Activated CD8-positive, alpha-beta memory T cell treated with anti-CD3 and anti-CD28 coated beads for 48 hours (primary cell): Measurements from ENCODE around the gene SLC22A12.

Source experiments
- DNase-seq, 3 experiments: peaks; one replicate each; pipeline ENCODE4 v3.0.0-alpha.2; 2020; ENCODE audit warnings: low read depth in 2 of 3, low spot score in 2 of 3

SLC22A12 gene

GRCh38 chr11:64603411-64604110, 12.5 kb downstream of the SLC22A12 start:
- DNase-seq = no peak

DNA sequence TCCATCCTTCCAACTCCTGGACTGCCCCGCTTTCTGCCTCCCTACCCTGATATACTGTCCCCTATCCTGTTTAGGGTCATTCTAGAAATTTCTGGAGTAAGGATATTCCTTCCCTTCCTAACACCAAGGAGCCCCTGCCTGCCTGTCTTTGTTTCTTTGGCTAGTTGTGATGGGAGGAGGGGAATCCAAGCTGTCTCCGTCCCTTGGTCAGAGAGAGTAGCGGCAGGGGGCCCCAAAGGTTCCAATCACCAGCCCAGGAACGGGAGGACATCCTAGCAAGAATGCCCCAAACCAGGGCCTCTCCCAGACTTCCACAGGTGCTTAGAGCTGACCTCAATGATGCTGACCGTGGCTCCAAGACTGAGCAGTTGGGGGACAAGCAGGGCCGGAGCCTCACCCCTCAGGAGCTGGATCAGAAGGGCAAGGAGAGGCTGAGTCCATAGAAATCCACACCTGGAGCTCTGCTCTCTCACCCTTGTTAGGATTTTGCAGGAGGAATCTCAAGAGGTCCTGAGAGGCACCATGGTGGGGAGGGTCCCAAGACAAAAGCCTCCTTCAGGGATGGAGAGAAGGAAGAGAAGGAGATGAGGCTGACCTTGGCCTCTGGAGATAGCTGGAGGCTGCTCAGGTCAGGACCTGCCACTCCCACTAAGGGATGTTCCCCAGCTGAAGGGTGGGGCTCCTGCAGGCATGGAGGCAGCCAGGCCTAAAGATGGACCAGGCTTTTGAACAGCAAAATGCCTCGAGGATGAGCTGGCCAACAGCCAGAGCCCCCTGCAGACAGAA, 13.6 kb downstream of the SLC22A12 start:
- DNase-seq = no peak

GRCh38 chr11:64605244-64605560, 14.2 kb downstream of the SLC22A12 start:
- no peak for DNase-seq

- DNase-seq = no peak
Measured at GRCh38 chr11:64605656-64606585, 14.9 kb downstream of the SLC22A12 start.

DNA sequence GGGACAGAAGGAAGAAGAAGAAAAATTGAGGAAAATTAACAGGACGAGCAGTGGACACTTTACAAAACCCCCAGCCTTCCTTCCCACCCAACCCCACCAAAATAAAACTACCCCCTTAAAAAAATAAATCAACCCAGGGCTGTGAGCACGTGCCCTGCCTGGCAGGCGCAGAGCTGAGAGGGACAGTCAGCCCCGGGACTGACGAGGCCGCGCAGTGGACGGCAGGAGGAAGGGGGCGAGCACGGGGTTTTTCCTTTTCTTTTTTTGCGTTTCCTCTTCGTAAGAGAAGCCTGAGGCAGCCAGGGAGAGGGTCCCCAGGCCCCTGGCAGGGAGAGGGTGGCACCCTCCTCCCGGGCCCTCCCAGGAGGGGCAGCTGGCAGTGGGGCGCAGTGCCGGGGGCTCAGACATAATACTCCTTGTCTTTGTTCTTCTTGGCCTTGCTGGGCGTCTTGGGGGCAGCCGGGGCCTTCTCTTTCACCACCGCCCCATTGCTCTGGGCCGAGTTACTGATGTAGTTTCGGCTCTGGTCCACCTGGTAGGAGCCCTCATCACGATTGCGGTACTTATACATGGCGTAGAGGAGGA, 15.9 kb downstream of the SLC22A12 start:
- no peak for DNase-seq

- DNase-seq = no peak
Measured at GRCh38 chr11:64607381-64607985, 16.5 kb downstream of the SLC22A12 start.

- DNase-seq = no peak
Measured at GRCh38 chr11:64608046-64608445, 17.0 kb downstream of the SLC22A12 start.

DNA sequence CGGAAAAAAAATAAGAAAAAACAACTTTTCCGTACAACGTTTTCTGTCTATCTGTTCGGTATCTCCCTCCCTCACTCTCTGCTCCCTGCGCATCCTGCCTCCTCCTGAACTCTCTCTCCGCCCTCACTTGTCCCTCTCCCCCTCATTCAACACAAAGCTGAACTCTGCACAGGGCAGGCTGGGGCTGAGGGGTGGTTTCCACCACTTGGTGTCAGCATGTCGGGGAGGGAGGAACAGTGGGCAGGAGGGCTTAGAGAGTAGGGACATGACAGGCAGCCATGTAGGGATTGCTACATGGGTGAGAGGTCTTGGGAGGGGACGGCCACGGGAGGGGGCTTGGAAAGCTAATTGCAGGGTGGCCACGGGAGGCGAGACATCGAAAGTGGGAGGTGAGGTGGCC, 17.6 kb downstream of the SLC22A12 start:
- DNase-seq = no peak

DNA sequence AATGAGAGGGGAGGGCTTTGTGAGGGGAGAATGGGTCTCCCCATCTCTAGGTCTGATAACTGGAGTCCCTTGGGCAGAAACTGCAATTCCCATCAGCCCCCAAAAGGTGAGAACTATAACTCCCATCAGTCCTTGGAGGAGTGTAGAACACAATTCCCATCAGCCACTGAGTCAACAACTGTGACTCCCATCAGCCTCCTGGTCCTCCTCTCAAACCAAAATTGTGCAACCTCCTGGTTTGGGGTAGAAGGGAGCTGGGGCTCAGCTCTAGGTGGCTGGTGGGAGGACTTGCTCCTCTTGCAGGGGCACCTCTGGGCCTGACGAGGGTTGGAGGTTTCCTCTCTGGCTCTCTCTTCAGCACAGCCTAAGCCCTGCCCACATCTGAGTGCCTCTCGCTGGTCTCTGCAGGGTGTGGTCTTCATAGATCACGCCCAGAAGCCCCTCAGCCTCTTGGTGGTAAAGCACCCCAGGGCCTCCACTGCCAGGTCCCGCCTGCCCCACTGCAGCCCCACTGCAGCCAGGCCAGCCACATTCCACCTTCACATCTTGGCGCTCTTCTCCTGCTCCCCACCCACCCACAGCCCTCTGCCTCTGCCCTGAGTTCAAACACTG, 18.5 kb downstream of the SLC22A12 start:
- DNase-seq = no peak

- no peak for DNase-seq
Measured at GRCh38 chr11:64610596-64610995, 19.6 kb downstream of the SLC22A12 start.

DNA sequence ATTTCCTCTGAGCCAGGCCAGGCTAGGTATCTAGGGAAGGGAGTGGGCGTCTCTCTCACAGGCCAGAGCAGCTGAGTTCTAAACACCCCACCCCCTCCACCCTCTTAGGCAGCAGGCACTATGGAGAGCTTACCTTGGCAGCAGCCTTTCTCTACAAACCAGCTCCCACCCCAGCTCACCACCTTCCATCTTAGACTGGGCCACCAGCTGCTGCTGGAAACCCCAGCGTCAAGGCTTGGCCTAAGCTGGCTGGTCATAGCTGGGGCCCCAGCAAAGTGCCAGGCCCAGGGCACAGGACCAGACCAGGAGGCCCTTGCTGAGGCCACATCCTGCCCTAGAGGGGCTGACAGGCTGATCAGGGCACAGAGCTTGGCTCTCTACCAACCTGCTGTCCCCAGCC, 20.2 kb downstream of the SLC22A12 start:
- no peak for DNase-seq

DNA sequence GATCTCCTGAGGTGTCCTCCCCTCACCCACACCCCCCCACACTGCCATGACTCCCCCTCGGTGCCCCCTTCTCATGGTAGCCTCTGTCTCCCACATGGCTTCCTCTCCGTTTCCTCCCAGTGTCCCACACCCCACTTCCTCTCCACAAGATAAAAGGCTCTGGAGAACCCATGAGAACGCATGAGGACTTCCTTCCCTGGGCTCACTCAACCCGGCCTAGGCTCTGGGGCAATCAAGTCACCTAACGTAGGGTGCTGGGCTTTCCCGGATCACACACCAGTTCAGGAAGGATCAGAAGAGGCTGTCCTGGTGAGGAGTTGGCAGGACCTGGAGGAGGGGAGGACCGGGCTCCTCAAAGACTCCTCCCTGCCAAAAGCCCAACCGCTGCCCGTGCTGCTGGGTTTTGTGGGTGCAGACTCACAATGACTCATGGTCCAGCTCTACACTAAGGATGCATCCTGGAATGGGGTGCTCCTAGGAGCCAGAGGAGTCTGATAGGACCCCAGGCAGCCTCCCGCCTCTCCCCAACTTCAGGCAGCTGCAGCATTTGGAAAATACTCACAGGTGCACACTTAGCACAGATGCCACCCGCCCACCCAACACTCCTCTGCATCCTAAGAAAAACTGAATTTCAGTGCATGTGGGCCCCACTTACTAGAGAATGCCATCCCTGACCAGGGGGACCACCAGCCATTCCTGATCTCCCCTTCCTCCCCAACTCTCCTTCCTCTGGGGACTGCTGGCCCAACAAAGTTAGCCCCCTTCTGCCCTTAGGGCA, 21.0 kb downstream of the SLC22A12 start:
- no peak for DNase-seq

DNA sequence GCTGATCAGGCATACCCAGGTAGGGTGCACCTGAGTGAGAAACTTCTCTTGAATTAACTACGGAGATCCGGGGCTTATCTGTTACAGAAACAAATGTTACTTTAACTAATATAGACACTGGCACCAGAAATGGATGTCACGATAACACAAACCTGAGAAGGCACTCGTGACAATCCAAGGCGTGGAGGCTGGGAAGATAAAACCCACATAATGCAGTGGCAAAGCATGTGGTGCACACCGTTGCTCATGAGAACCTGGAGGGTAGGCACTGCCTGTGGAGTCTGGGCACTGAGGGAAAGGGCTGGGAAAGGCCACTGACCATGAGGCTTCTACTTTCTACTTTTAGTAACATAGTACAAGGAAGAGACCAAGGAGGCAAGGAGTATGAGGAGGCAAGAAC, 22.6 kb downstream of the SLC22A12 start:
- DNase-seq = no peak

GRCh38 chr11:64614917-64615316, 23.9 kb downstream of the SLC22A12 start:
- no peak for DNase-seq

GRCh38 chr11:64616817-64617216, 25.8 kb downstream of the SLC22A12 start:
- no peak for DNase-seq

DNA sequence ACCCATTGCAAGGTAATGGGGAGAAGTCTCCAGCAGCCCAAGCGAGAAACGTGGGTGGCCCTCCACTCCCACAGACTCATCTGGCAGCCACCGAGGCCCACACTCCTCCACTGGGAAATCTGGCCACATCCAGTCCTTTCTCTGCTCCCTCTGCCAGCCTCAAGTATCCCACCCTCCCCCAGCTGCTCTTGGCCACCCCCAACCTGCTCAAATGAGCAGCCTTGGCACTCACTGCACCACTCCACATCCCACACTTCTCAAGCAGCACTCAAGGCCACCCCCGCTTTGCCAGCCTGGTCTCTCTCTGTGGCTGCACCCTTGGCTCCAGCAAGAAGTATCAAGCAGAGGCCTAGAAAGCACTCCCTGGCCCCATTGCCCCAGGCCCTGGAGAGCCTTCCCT, 28.2 kb downstream of the SLC22A12 start:
- no peak for DNase-seq

DNA sequence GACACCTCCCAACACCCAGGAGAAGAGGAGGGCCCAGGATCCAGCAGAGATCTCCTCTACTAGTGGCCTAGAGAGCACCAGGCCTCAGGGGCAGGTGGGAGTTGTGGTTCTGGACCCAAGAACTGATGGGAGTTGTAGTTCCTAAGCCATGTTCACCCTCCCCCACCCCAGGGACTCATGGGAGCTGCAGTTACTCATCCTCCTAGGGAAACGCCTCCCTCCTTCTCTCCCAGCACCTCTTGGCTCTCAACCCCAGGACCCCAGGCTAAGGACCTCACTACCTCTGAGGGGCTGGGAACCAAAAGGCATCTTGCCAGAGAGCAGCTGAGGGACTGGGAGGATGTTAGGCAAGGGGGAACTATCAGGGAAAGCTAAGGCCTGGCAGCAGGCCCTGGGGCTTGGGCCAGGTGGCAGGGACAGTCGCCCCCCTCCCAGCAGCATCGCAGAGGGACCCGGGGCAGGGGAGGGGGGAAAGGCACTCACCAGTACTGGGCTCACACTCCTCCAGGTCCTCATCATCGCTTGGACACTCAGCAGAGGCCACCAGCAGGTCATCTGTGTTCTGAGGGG, 28.9 kb downstream of the SLC22A12 start:
- DNase-seq = no peak

DNA sequence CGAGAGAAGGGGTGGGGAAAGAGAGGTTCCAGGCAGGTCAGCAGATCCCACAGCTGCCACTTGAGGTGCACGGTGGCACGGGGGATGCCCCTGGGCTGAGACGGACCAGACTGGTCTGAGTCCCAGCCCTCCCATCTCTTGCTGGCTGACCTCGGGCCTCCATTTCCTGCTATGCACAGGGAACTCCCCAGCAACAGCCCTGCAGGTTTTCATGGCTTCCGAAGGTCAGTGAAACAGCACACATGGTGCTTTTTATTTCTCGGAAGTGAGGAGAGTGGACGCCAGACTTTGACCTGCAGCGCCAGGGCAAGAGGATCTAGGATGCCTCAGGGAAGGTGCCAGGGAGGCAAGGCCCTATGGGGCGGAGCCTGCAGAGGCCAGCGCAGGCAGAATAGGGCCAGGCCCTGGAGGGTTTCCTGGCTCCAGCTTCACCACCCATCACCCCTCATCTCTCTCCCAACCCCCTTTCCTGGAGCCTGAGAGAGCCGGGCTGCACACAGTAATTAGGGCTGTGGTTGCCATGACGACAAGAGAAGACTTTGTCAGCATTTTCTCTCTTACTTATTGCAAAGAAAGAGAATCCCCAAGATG, 29.5 kb downstream of the SLC22A12 start:
- DNase-seq = no peak
